ENCODE data around the gene RTL10. TPM values are rescaled to one million over a fixed set of nuclear protein-coding genes. Genes with fewer than 3 reads are reported as not detected.

The RTL10 gene
- total RNA-seq, 4 donors from 2014 or later, result 3.5 to 12.8 (median 5.0) TPM

DNA sequence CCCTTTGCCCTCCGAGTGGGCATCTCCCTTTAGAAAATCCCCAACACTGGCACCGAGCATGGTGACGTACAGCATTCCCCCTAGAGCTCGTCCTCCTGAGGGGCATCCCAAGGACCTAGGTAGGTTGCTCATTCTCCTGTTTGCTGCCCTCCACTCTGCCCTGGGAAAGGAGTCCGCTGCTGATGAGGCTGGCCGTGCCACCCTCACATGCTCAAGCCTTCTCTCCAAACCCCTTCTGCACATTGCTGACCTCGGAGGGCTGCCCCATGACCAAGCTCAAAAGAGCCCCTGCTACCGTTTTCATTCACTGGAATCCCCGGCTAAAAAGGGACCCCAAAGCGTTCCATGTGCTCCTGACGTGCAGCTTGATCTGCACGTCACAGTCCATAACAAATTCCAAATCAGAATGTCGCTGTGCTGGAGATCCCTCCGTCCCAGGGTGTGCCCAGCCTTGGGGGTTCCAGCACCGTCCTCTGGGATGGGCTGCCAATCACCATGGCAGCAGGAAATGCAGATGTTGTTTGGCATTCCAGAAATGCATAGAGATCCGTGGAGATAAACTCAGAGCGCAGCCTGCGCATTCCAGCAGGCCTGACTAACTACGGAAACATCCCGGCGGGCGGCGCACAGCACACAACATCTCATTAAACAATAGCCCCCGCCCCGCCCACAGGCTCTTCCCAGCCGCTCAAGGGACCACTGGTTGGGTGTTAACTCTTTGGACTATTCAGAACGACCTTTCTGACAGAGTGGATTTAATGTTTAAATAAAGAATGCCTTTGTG is 26.3 kb upstream of the RTL10 start:
- Histone ChIP-seq H3K9me3 (no peaks in the 10 kb centered on the region), H3K27ac (no peak overlapping the region), H3K4me3 (no peak overlapping the region), H3K36me3 (no peaks in the 10 kb centered on the region), H3K4me1 (peaks cover 0 to 9% of the 10 kb centered on the region in 2 donors), H3K27me3 (no peaks in the 10 kb centered on the region)
- TF ChIP-seq POLR2A (IDR thresholded peaks at IDR 0.05), result no peak
- TF ChIP-seq, protein P1, sequence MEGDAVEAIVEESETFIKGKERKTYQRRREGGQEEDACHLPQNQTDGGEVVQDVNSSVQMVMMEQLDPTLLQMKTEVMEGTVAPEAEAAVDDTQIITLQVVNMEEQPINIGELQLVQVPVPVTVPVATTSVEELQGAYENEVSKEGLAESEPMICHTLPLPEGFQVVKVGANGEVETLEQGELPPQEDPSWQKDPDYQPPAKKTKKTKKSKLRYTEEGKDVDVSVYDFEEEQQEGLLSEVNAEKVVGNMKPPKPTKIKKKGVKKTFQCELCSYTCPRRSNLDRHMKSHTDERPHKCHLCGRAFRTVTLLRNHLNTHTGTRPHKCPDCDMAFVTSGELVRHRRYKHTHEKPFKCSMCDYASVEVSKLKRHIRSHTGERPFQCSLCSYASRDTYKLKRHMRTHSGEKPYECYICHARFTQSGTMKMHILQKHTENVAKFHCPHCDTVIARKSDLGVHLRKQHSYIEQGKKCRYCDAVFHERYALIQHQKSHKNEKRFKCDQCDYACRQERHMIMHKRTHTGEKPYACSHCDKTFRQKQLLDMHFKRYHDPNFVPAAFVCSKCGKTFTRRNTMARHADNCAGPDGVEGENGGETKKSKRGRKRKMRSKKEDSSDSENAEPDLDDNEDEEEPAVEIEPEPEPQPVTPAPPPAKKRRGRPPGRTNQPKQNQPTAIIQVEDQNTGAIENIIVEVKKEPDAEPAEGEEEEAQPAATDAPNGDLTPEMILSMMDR (IDR thresholded peaks at IDR 0.05 in 4 of 5, conservative IDR thresholded peaks at IDR 0.05 in 1 of 5), result no peak
- in situ Hi-C loops (cut with MboI; ENCODE audit: low sequenced_read_pairs in 4 of 4) (no loop called here), intact Hi-C loops (cut with DNase I; ENCODE audit: low total_unique reads) (no loop called here)
- DNase-seq, result peak in 1 of 2 donors; percentile 9
- peak in 1 of 2 donors; percentile 21 for ATAC-seq

DNA sequence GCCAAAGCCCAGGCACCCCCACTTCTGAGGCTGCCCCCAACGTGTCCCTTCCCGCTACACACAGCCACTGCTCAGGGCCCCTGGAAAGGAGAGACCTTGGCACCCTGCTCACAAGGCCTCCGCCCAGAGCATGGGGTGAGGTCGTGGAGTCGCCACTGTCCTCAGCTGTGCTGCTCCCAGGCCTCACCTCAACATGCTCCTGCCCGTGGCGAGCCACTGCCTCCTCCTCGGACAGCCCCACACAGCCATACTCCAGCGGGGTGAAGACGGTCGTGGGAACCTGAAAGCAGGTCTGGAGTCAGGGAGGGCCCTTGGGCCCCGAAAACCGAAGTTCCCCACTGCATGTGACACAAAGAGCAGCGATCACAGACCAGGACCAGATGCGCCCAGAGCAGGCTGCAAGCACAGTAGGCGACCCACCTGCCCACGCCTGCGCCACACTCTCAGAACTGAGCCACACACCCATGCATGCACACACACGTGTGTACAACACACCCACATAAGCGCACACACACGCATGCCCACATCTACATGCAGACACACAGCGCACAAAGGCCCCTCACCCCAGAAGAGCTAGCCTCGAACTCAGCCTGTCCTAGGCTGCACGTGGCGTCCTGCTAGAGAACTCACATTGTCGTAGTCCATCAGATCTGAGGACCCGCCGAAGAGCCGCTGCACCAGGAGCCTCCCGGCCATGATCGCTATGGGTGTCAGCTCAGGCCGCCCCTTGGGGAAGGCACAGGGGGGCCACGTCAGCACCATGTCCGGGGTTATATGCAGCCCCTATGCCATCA is 25.5 kb upstream of the RTL10 start:
- intact Hi-C loops (cut with DNase I; ENCODE audit: low total_unique reads), result no loop called here
- Histone ChIP-seq H3K4me1 (peaks cover 0 to 9% of the 10 kb centered on the region in 2 donors), H3K36me3 (no peaks in the 10 kb centered on the region), H3K27me3 (no peaks in the 10 kb centered on the region), H3K9me3 (no peaks in the 10 kb centered on the region), H3K27ac (no peak overlapping the region), H3K4me3 (no peak overlapping the region)
- in situ Hi-C loops (cut with MboI; ENCODE audit: low sequenced_read_pairs in 4 of 4), result no loop called here
- DNase-seq (peak in 1 of 2 donors; percentile 8), ATAC-seq (no peak)
- TF ChIP-seq, protein P1 (IDR thresholded peaks at IDR 0.05 in 4 of 5, conservative IDR thresholded peaks at IDR 0.05 in 1 of 5), result no peak
- no peak for TF ChIP-seq POLR2A (IDR thresholded peaks at IDR 0.05)

DNA sequence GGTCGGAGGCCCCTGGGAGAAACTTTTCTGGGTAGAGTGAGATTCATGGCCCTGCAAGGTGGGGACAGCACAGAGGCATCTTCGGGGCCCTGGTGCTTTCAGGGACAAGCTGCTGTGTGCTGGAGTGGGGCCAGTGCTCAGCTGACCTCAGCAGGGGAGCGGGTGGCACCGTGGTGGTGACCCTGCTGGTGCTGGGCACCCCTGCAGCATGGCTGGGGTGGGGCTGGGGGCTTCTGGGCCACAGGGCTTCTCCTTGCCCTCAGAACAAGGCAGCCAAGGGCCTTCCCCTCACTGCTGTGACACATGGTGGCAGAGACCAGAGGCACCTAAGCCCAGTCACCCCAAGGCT is 24.9 kb upstream of the RTL10 start:
- Histone ChIP-seq H3K27ac (no peak overlapping the region), H3K9me3 (no peaks in the 10 kb centered on the region), H3K4me1 (peaks cover 0 to 9% of the 10 kb centered on the region in 2 donors), H3K27me3 (no peaks in the 10 kb centered on the region), H3K4me3 (no peak overlapping the region), H3K36me3 (no peaks in the 10 kb centered on the region)
- intact Hi-C loops (cut with DNase I; ENCODE audit: low total_unique reads) (no loop called here), in situ Hi-C loops (cut with MboI; ENCODE audit: low sequenced_read_pairs in 4 of 4) (no loop called here)
- DNase-seq (no peak), ATAC-seq (no peak)
- TF ChIP-seq, protein P1 (IDR thresholded peaks at IDR 0.05 in 4 of 5, conservative IDR thresholded peaks at IDR 0.05 in 1 of 5), result no peak
- TF ChIP-seq POLR2A (IDR thresholded peaks at IDR 0.05), result no peak

DNA sequence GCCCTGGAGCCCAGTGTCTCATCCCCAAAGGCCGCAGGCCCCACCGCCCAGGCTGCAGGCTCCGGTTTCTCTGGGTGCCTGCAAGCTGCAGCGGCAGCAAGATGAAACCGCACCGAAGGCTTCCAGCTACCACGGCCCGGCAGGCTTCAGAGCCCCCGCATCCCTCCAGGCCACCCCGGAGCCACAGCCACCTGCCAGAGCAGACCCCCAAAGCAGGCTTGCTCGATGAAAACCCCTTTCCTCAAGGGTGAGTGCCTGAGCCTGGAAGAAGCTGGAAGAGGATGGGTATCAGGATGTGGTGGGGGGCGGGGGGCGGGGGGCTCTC is 24.5 kb upstream of the RTL10 start:
- no peak overlapping the region for H3K4me3 ChIP-seq
- TF ChIP-seq POLR2A (IDR thresholded peaks at IDR 0.05), result no peak
- TF ChIP-seq, protein P1 (IDR thresholded peaks at IDR 0.05 in 4 of 5, conservative IDR thresholded peaks at IDR 0.05 in 1 of 5), result no peak
- H3K9me3 ChIP-seq, result no peaks in the 10 kb centered on the region
- H3K27me3 ChIP-seq, result no peaks in the 10 kb centered on the region
- in situ Hi-C loops (cut with MboI; ENCODE audit: low sequenced_read_pairs in 4 of 4), result no loop called here
- DNase-seq (peak in 1 of 2 donors; percentile 1), ATAC-seq (no peak)
- peaks cover 0 to 6% of the 10 kb centered on the region in 2 donors for H3K4me1 ChIP-seq
- no peak overlapping the region for H3K27ac ChIP-seq
- intact Hi-C loops (cut with DNase I; ENCODE audit: low total_unique reads), result no loop called here
- H3K36me3 ChIP-seq, result no peaks in the 10 kb centered on the region

All from gastrocnemius medialis (tissue), 4 donors.